HepG2 (cell line): ENCODE data around the gene GPBAR1. TPM values are rescaled to one million over a fixed set of nuclear protein-coding genes. Genes with fewer than 3 reads are reported as not detected.

Source experiments
- HMG20A ChIP-seq: IDR thresholded peaks from 2 replicates; pipeline ENCODE4 v1.6.1; 2016; ENCODE audit warnings: borderline replicate concordance
- HOXD1 ChIP-seq: sonication (generic); formaldehyde crosslinking; IDR thresholded peaks from 2 replicates; pipeline ENCODE4 v1.5.0; 2020; ENCODE audit warnings: missing genetic modification reagents
- NRL ChIP-seq: sonication (generic); formaldehyde crosslinking; IDR thresholded peaks from 2 replicates; pipeline ENCODE4 v1.5.0; 2020; ENCODE audit warnings: missing genetic modification reagents, mild to moderate bottlenecking, moderate library complexity, borderline replicate concordance
- PAXIP1 ChIP-seq: sonication (generic); formaldehyde crosslinking; conservative IDR thresholded peaks from 2 replicates; pipeline ENCODE4 v1.4.0; 2020; ENCODE audit warnings: mild to moderate bottlenecking, missing genetic modification reagents, moderate library complexity
- PHF21A ChIP-seq: sonication (generic); formaldehyde crosslinking; IDR thresholded peaks from 2 replicates; pipeline ENCODE4 v1.5.0; 2020; ENCODE audit warnings: mild to moderate bottlenecking, missing genetic modification reagents
- REST ChIP-seq, 2 experiments: IDR thresholded peaks; 2 replicates each; pipeline ENCODE4 v1.6.1; 2011 to 2012; ENCODE audit warnings: low read length in 2 of 2, borderline replicate concordance in 1 of 2, low read depth in 1 of 2, mild to moderate bottlenecking in 1 of 2, moderate library complexity in 1 of 2
- ZBTB33 ChIP-seq: sonication (generic); formaldehyde crosslinking; IDR thresholded peaks from 2 replicates; pipeline ENCODE4 v1.4.0; 2020; ENCODE audit warnings: missing genetic modification reagents
- ZNF800 ChIP-seq: sonication (generic); formaldehyde crosslinking; IDR thresholded peaks from 2 replicates; pipeline ENCODE4 v1.4.0; 2020; ENCODE audit warnings: missing genetic modification reagents
- polyA plus RNA-seq, 8 experiments: library from polyadenylated mRNA; depleted of rRNA in 3 of 8; stranded (reverse) in 7 of 8; unstranded in 1 of 8; fragments of >200 nt; fragmentation: Illumina TruSeq in 4 of 8; extraction: Trizol in 4 of 8; gene quantifications; 2 replicates each; pipeline versions ENCODE4 v1.2.1 to v1.2.3, GENCODE V29; 2011 to 2016; ENCODE audit warnings: low read depth in 4 of 8, missing spikeins in 1 of 8, mixed read lengths in 1 of 8; ENCODE audit not compliant: insufficient read depth in 1 of 8
- total RNA-seq, 5 experiments: library from RNA; depleted of rRNA; stranded (reverse); fragments of >200 nt; fragmentation: Illumina TruSeq; extraction: Trizol; gene quantifications; 2 replicates each; pipeline ENCODE4 v1.2.3, GENCODE V29; 2016; ENCODE audit warnings: low read depth in 1 of 5

The GPBAR1 gene
- total and polyA plus RNA-seq, 2 of the 13 experiments (the other 11 are each of a cell fraction or from before 2014, with no cell fraction given) = 0.05 to 0.09 TPM

GRCh38 chr2:218289639-218290315 lies 29.0 kb downstream of the GPBAR1 start (continued):
- TF ChIP-seq HOXD1 (CRISPR knock-in tag) = peak; percentile 48; the same call in 1 of the 2 replicates
- no peak for TF ChIP-seq REST (IDR thresholded peaks at IDR 0.05; ENCODE audit: borderline replicate concordance in 1 of 2, low read depth in 1 of 2, low read length in 2 of 2)
- TF ChIP-seq PHF21A (CRISPR knock-in tag) = peak; percentile 19; the same call in 1 of the 2 replicates
- no peak for TF ChIP-seq HMG20A (CRISPR knock-in tag)
- no peak for TF ChIP-seq NRL (CRISPR knock-in tag)
- peak; percentile 84 for TF ChIP-seq PAXIP1 (CRISPR knock-in tag)
- peak; percentile 68; the same call in 1 of the 2 replicates for TF ChIP-seq ZNF800 (CRISPR knock-in tag)
- TF ChIP-seq ZBTB33 (CRISPR knock-in tag) = peak; percentile 7; the same call in 1 of the 2 replicates
